Body of pancreas (tissue), 4 donors: ENCODE measurements around the gene CPLX1.

Experiments used
- CTCF ChIP-seq, 7 experiments: fragments of 450-650 bp in 4 of 7; fragments of 200-600 bp in 3 of 7; sonication (generic) in 3 of 7; IDR thresholded peaks; one replicate each; pipeline ENCODE4 v1.5.1; 2016 to 2019; ENCODE audit warnings: antibody characterized with exemption in 7 of 7
- POLR2A ChIP-seq, 3 donors: fragments of 450-650 bp; IDR thresholded peaks; one replicate each; pipeline ENCODE4 v1.6.1; 2016; ENCODE audit warnings: antibody characterized with exemption in 3 of 3, mild to moderate bottlenecking in 2 of 3

- no peak for TF ChIP-seq POLR2A (IDR thresholded peaks at IDR 0.05)
- TF ChIP-seq CTCF (IDR thresholded peaks at IDR 0.05) = no peak
Observed at GRCh38 chr4:766559-767283, 59.2 kb downstream of the CPLX1 start.
